SK-N-SH treated with all-trans-retinoic acid at 6 μM for 48 hours (cell line): Measurements from ENCODE around the gene DNAH8.

Source experiments
- CREB5 ChIP-seq: fragments of 250-450 bp; sonication (Bioruptor Pico); IDR thresholded peaks from 2 replicates; pipeline ENCODE4 v1.5.1; 2020; ENCODE audit warnings: low read depth, mild to moderate bottlenecking, moderate library complexity
- SNAI2 ChIP-seq: fragments of 250-450 bp; sonication (Bioruptor Pico); IDR thresholded peaks from 2 replicates; pipeline ENCODE4 v1.5.0; 2020; ENCODE audit warnings: mild to moderate bottlenecking, moderate library complexity
- TOX ChIP-seq: fragments of 250-450 bp; sonication (Bioruptor Pico); IDR thresholded peaks from 2 replicates; pipeline ENCODE4 v1.8.0; 2021; ENCODE audit warnings: mild to moderate bottlenecking, moderate library complexity, borderline replicate concordance
- ZC3H10 ChIP-seq: fragments of 250-450 bp; sonication (Bioruptor Pico); IDR thresholded peaks from 2 replicates; pipeline ENCODE4 v1.5.1; 2021; ENCODE audit warnings: mild to moderate bottlenecking, moderate library complexity
- ZFP30 ChIP-seq: fragments of 450-650 bp; formaldehyde crosslinking; IDR thresholded peaks from 2 replicates; pipeline ENCODE4 v1.5.0; 2022; ENCODE audit warnings: mild to moderate bottlenecking, moderate library complexity
- ZNF565 ChIP-seq: fragments of 450-650 bp; formaldehyde crosslinking; conservative IDR thresholded peaks from 2 replicates; pipeline ENCODE4 v1.5.0; 2020; ENCODE audit warnings: low read depth, mild to moderate bottlenecking, moderate library complexity

- TF ChIP-seq SNAI2 (CRISPR knock-in tag) (no peak), CREB5 (CRISPR knock-in tag) (no peak), TOX (CRISPR knock-in tag) (no peak), ZNF565 (CRISPR knock-in tag) (no peak), ZFP30 (no peak), ZC3H10 (no peak)
Measured at GRCh38 chr6:39048481-39049399, 333.6 kb downstream of the DNAH8 start, which contains the start of gene GLP1R.
